Hepatocyte (in vitro differentiated cells): ENCODE data around the gene ETV5.

Experiments used
- CTCF ChIP-seq: fragments of 200-600 bp; sonication (generic); IDR thresholded peaks from 2 replicates; pipeline ENCODE4 v1.5.1; 2016; ENCODE audit warnings: antibody characterized with exemption, mild to moderate bottlenecking; ENCODE audit not compliant: poor library complexity
- EZH2 ChIP-seq: fragments of 200-600 bp; sonication (generic); IDR thresholded peaks from 2 replicates; pipeline ENCODE4 v1.6.1; 2016; ENCODE audit warnings: antibody characterized with exemption, mild to moderate bottlenecking, borderline replicate concordance
- EZH2phosphoT487 ChIP-seq: fragments of 200-600 bp; sonication (generic); IDR thresholded peaks from one replicate; pipeline ENCODE4 v1.6.1; 2018; ENCODE audit warnings: antibody characterized with exemption, mild to moderate bottlenecking, low read depth, moderate library complexity; ENCODE audit not compliant: unreplicated experiment, severe bottlenecking

GRCh38 chr3:186108106-186108940 is 566 bp downstream of the ETV5 start:
- TF ChIP-seq CTCF: no peak
- TF ChIP-seq EZH2: no peak
- no peak for TF ChIP-seq EZH2phosphoT487
